Neural progenitor cell (in vitro differentiated cells): ENCODE measurements around the gene RHOJ. TPM values are rescaled to one million over a fixed set of nuclear protein-coding genes. Genes with fewer than 3 reads are reported as not detected.

ENCODE experiments used
- DNase-seq: peaks from one replicate; pipeline ENCODE4 v3.0.0-alpha.2; 2016; ENCODE audit warnings: low spot score
- H2AFZ ChIP-seq: fragments of 200-600 bp; sonication (generic); replicated peaks from 2 replicates; pipeline ENCODE4 v1.6.1; 2016; ENCODE audit warnings: antibody characterized with exemption
- H3F3A ChIP-seq: fragments of 200-600 bp; sonication (generic); 2 replicates; pipeline ENCODE4 v1.6.1; 2016; ENCODE audit warnings: antibody characterized with exemption, low read depth
- H3K27ac ChIP-seq: fragments of 200-600 bp; sonication (generic); 2 replicates; pipeline ENCODE4 v1.5.1; 2016; ENCODE audit warnings: mild to moderate bottlenecking
- H3K27me3 ChIP-seq: fragments of 200-600 bp; sonication (generic); 2 replicates; pipeline ENCODE4 v1.6.1; 2016; ENCODE audit warnings: mild to moderate bottlenecking, moderate library complexity
- H3K36me3 ChIP-seq: fragments of 200-600 bp; sonication (generic); 2 replicates; pipeline ENCODE4 v1.5.1; 2016
- H3K4me1 ChIP-seq: fragments of 200-600 bp; sonication (generic); 2 replicates; pipeline ENCODE4 v1.6.1; 2016; ENCODE audit warnings: mixed run types
- H3K4me2 ChIP-seq: fragments of 200-600 bp; sonication (generic); 2 replicates; pipeline ENCODE4 v1.6.1; 2016
- H3K4me3 ChIP-seq: fragments of 200-600 bp; sonication (generic); 2 replicates; pipeline ENCODE4 v1.5.1; 2016
- H3K79me2 ChIP-seq: fragments of 200-600 bp; sonication (generic); 2 replicates; pipeline ENCODE4 v1.6.1; 2016; ENCODE audit warnings: low read depth
- H3K9ac ChIP-seq: fragments of 200-600 bp; sonication (generic); 2 replicates; pipeline ENCODE4 v1.6.1; 2016
- H3K9me3 ChIP-seq: fragments of 200-600 bp; sonication (generic); 2 replicates; pipeline ENCODE4 v1.5.1; 2016; ENCODE audit warnings: low read depth
- H4K20me1 ChIP-seq: fragments of 200-600 bp; sonication (generic); 2 replicates; pipeline ENCODE4 v1.6.1; 2016; ENCODE audit warnings: low read depth
- H3K27ac Mint-ChIP-seq: 3 replicates; pipeline ENCODE4 v1.8.0; 2021; ENCODE audit warnings: mixed read lengths
- H3K27me3 Mint-ChIP-seq: 2 replicates; pipeline ENCODE4 v1.8.0; 2022; ENCODE audit warnings: low read depth, mild to moderate bottlenecking, inconsistent platforms, moderate library complexity, mixed read lengths; ENCODE audit not compliant: insufficient read depth
- H3K36me3 Mint-ChIP-seq: 3 replicates; pipeline ENCODE4 v1.8.0; 2021; ENCODE audit warnings: mixed read lengths
- H3K4me1 Mint-ChIP-seq: 3 replicates; pipeline ENCODE4 v1.8.0; 2021; ENCODE audit warnings: mixed read lengths
- H3K4me3 Mint-ChIP-seq: 3 replicates; pipeline ENCODE4 v1.8.0; 2021; ENCODE audit warnings: mild to moderate bottlenecking, moderate library complexity, mixed read lengths
- H3K9me3 Mint-ChIP-seq: 3 replicates; pipeline ENCODE4 v1.8.0; 2020; ENCODE audit warnings: mixed read lengths
- CTCF ChIP-seq: fragments of 200-600 bp; sonication (generic); IDR thresholded peaks from 2 replicates; pipeline ENCODE4 v1.5.1; 2017; ENCODE audit warnings: antibody characterized with exemption, mild to moderate bottlenecking
- EZH2 ChIP-seq: fragments of 200-600 bp; sonication (generic); IDR thresholded peaks from 2 replicates; pipeline ENCODE4 v1.6.1; 2017; ENCODE audit warnings: antibody characterized with exemption, mild to moderate bottlenecking, moderate library complexity
- EZH2phosphoT487 ChIP-seq: fragments of 200-600 bp; sonication (generic); IDR thresholded peaks from 2 replicates; pipeline ENCODE4 v1.6.1; 2017; ENCODE audit warnings: antibody characterized with exemption
- total RNA-seq: library from RNA; depleted of rRNA; stranded (reverse); fragments of >200 nt; gene quantifications from 2 replicates; pipeline ENCODE4 v1.2.3, GENCODE V29; 2015; ENCODE audit warnings: low replicate concordance

The RHOJ gene
- total RNA-seq, 1 donor from 2014 or later: not detected

GRCh38 chr14:63224196-63224595 is 20.0 kb downstream of the RHOJ start:
- Histone ChIP-seq H3K27ac (no peak overlapping the region), H3K27me3 (no peaks in the 10 kb centered on the region), H3K9me3 (no peaks in the 10 kb centered on the region), H4K20me1 (no peaks in the 10 kb centered on the region), H3K4me2 (no peak overlapping the region), H3K4me3 (no peak overlapping the region), H2AFZ (peak overlapping the region; percentile 44), H3K9ac (no peak overlapping the region), H3K79me2 (no peaks in the 10 kb centered on the region), H3K36me3 (no peaks in the 10 kb centered on the region), H3F3A (no peaks in the 10 kb centered on the region), H3K4me1 (peaks cover 9% of the 10 kb centered on the region)
- Mint-ChIP-seq H3K27ac (peak overlapping the region; percentile 64), H3K9me3 (peaks cover 6% of the 10 kb centered on the region), H3K36me3 (peaks cover 8% of the 10 kb centered on the region), H3K4me1 (peaks cover 11% of the 10 kb centered on the region), H3K27me3 (peaks cover 3% of the 10 kb centered on the region), H3K4me3 (no peak overlapping the region)
- peak; percentile 53 for DNase-seq
- TF ChIP-seq EZH2 (no peak), EZH2phosphoT487 (no peak), CTCF (no peak)

- no peaks in the 10 kb centered on the region for H3F3A ChIP-seq
- TF ChIP-seq EZH2phosphoT487 (no peak), CTCF (no peak), EZH2 (no peak)
- no peak overlapping the region for H3K4me3 ChIP-seq
- Mint-ChIP-seq H3K4me3 (no peak overlapping the region), H3K27ac (no peak overlapping the region), H3K27me3 (peaks cover 5% of the 10 kb centered on the region), H3K36me3 (peaks cover 9% of the 10 kb centered on the region), H3K9me3 (peaks cover 5% of the 10 kb centered on the region), H3K4me1 (peaks cover 11% of the 10 kb centered on the region)
- H3K79me2 ChIP-seq: no peaks in the 10 kb centered on the region
- no peak overlapping the region for H3K27ac ChIP-seq
- no peak overlapping the region for H2AFZ ChIP-seq
- no peak overlapping the region for H3K9ac ChIP-seq
- DNase-seq: no peak
- no peaks in the 10 kb centered on the region for H4K20me1 ChIP-seq
- no peaks in the 10 kb centered on the region for H3K36me3 ChIP-seq
- no peaks in the 10 kb centered on the region for H3K9me3 ChIP-seq
- no peak overlapping the region for H3K4me2 ChIP-seq
- H3K27me3 ChIP-seq: no peaks in the 10 kb centered on the region
- peaks cover 9% of the 10 kb centered on the region for H3K4me1 ChIP-seq
These were observed 24.0 kb downstream of the RHOJ start for GRCh38 chr14:63228217-63228616.

- Histone ChIP-seq H3K4me1 (peaks cover 2% of the 10 kb centered on the region), H3K27ac (no peak overlapping the region), H2AFZ (no peak overlapping the region), H3K27me3 (no peaks in the 10 kb centered on the region), H3K79me2 (no peaks in the 10 kb centered on the region), H4K20me1 (no peaks in the 10 kb centered on the region), H3K9ac (no peak overlapping the region), H3K36me3 (no peaks in the 10 kb centered on the region), H3K4me2 (no peak overlapping the region), H3K9me3 (no peaks in the 10 kb centered on the region), H3K4me3 (no peak overlapping the region), H3F3A (no peaks in the 10 kb centered on the region)
- Mint-ChIP-seq H3K27ac (no peak overlapping the region), H3K4me3 (no peak overlapping the region), H3K27me3 (peaks cover 2% of the 10 kb centered on the region), H3K36me3 (peaks cover 5% of the 10 kb centered on the region), H3K9me3 (peaks cover 2% of the 10 kb centered on the region), H3K4me1 (peaks cover 2% of the 10 kb centered on the region)
- no peak for DNase-seq
- no peak for TF ChIP-seq CTCF
- TF ChIP-seq EZH2: no peak
- TF ChIP-seq EZH2phosphoT487: no peak
These were observed 25.3 kb downstream of the RHOJ start for GRCh38 chr14:63229330-63230059.
